HEK293 (cell line): Measurements from ENCODE around the gene ITGA8.

Experiments used
- CTCF ChIA-PET: fragments of 350-600 bp; formaldehyde crosslinking; extraction: SDS; loops from one replicate; lab custom pipeline; 2021; ENCODE audit warnings: antibody characterized with exemption; lab: Yijun Ruan, JAX
- POLR2A ChIA-PET: fragments of 300-600 bp; formaldehyde crosslinking; extraction: SDS; loops from one replicate; lab custom pipeline; 2020; ENCODE audit warnings: antibody characterized with exemption, inconsistent platforms; lab: Yijun Ruan, JAX
- H3K27ac ChIP-seq: fragments of 200-500 bp; sonication (Bioruptor generic); 2 replicates; pipeline ENCODE4 v1.5.1; 2014; ENCODE audit warnings: low read depth, low read length, control low read depth, inconsistent platforms; ENCODE audit errors: extremely low read depth
- H3K36me3 ChIP-seq, 2 experiments: fragments of 200-500 bp in 1 of 2; sonication (Bioruptor generic) in 1 of 2; 1 replicate in 1 of 2; 2 replicates in 1 of 2; pipeline ENCODE4 v1.5.1; 2014 to 2017; ENCODE audit warnings: inconsistent platforms in 2 of 2, low read length in 2 of 2; ENCODE audit not compliant: control insufficient read depth in 2 of 2, insufficient read depth in 1 of 2
- H3K4me1 ChIP-seq: fragments of 200-500 bp; sonication (Bioruptor generic); 2 replicates; pipeline ENCODE4 v1.5.1; 2014; ENCODE audit warnings: mild to moderate bottlenecking, low read length, inconsistent platforms; ENCODE audit not compliant: control insufficient read depth, insufficient read depth
- H3K4me3 ChIP-seq: 2 replicates; pipeline ENCODE4 v1.5.1; 2011; ENCODE audit warnings: low read depth, mild to moderate bottlenecking, control low read depth, low read length, moderate library complexity
- H3K9me3 ChIP-seq: fragments of 200-500 bp; sonication (Bioruptor generic); 2 replicates; pipeline ENCODE4 v1.5.1; 2014; ENCODE audit warnings: low read depth, low read length, inconsistent platforms; ENCODE audit not compliant: control insufficient read depth, insufficient read depth
- ATF2 ChIP-seq: fragments of 450-650 bp; formaldehyde crosslinking; IDR thresholded peaks from 2 replicates; pipeline ENCODE4 v1.5.1; 2016; ENCODE audit warnings: missing biosample characterization, missing genetic modification characterization, low read depth
- GLIS1 ChIP-seq: fragments of 450-650 bp; formaldehyde crosslinking; IDR thresholded peaks from 2 replicates; pipeline ENCODE4 v1.5.1; 2016; ENCODE audit warnings: missing biosample characterization, missing genetic modification characterization
- KLF10 ChIP-seq: fragments of 450-650 bp; IDR thresholded peaks from 2 replicates; pipeline ENCODE4 v1.5.1; 2018; ENCODE audit warnings: missing biosample characterization, mild to moderate bottlenecking, missing genetic modification characterization
- SETDB1 ChIP-seq: IDR thresholded peaks from one replicate; pipeline ENCODE4 v1.6.1; 2017; ENCODE audit warnings: mild to moderate bottlenecking, low read length, moderate library complexity, mixed read lengths; ENCODE audit not compliant: insufficient read length
- WT1 ChIP-seq: fragments of 450-650 bp; formaldehyde crosslinking; IDR thresholded peaks from 2 replicates; pipeline ENCODE4 v1.5.1; 2016; ENCODE audit warnings: missing biosample characterization, missing genetic modification characterization
- ZFP69B ChIP-seq: fragments of 450-650 bp; formaldehyde crosslinking; IDR thresholded peaks from 2 replicates; pipeline ENCODE4 v1.5.1; 2016; ENCODE audit warnings: missing biosample characterization, missing genetic modification characterization
- ZNF132 ChIP-seq: fragments of 450-650 bp; formaldehyde crosslinking; IDR thresholded peaks from 2 replicates; pipeline ENCODE4 v1.5.1; 2017; ENCODE audit warnings: missing biosample characterization, missing genetic modification characterization, borderline replicate concordance
- ZNF133 ChIP-seq: fragments of 450-650 bp; formaldehyde crosslinking; IDR thresholded peaks from 2 replicates; pipeline ENCODE4 v1.5.1; 2016; ENCODE audit warnings: missing biosample characterization, missing genetic modification characterization
- ZNF184 ChIP-seq: fragments of 450-650 bp; IDR thresholded peaks from 2 replicates; pipeline ENCODE4 v1.5.1; 2018; ENCODE audit warnings: missing biosample characterization, mild to moderate bottlenecking, missing genetic modification characterization
- ZNF248 ChIP-seq: fragments of 450-650 bp; formaldehyde crosslinking; IDR thresholded peaks from 2 replicates; pipeline ENCODE4 v1.5.1; 2017; ENCODE audit warnings: missing biosample characterization, missing genetic modification characterization
- ZNF311 ChIP-seq: fragments of 450-650 bp; formaldehyde crosslinking; IDR thresholded peaks from 2 replicates; pipeline ENCODE4 v1.5.1; 2017; ENCODE audit warnings: missing biosample characterization, missing genetic modification characterization, borderline replicate concordance
- ZNF404 ChIP-seq: fragments of 450-650 bp; formaldehyde crosslinking; IDR thresholded peaks from 2 replicates; pipeline ENCODE4 v1.5.1; 2017; ENCODE audit warnings: missing biosample characterization, missing genetic modification characterization
- ZNF423 ChIP-seq: fragments of 450-650 bp; formaldehyde crosslinking; IDR thresholded peaks from 2 replicates; pipeline ENCODE4 v1.5.1; 2016; ENCODE audit warnings: missing biosample characterization, missing genetic modification characterization
- ZNF580 ChIP-seq: fragments of 450-650 bp; formaldehyde crosslinking; IDR thresholded peaks from 2 replicates; pipeline ENCODE4 v1.5.1; 2016; ENCODE audit warnings: missing biosample characterization, missing genetic modification characterization
- ZNF76 ChIP-seq: fragments of 450-650 bp; formaldehyde crosslinking; IDR thresholded peaks from 2 replicates; pipeline ENCODE4; 2016; ENCODE audit warnings: low read depth, missing biosample characterization, missing genetic modification characterization, borderline replicate concordance
- ZNF777 ChIP-seq: fragments of 450-650 bp; formaldehyde crosslinking; IDR thresholded peaks from 2 replicates; pipeline ENCODE4 v1.5.1; 2017; ENCODE audit warnings: missing biosample characterization, missing genetic modification characterization, borderline replicate concordance
- ZNF837 ChIP-seq: fragments of 450-650 bp; formaldehyde crosslinking; IDR thresholded peaks from 2 replicates; pipeline ENCODE4 v1.5.1; 2016; ENCODE audit warnings: missing biosample characterization, missing genetic modification characterization
- TF ChIP-seq, protein P1 (sequence below): fragments of 450-650 bp; formaldehyde crosslinking; IDR thresholded peaks from 2 replicates; pipeline ENCODE4 v1.5.1; 2017; ENCODE audit warnings: missing biosample characterization, mild to moderate bottlenecking, missing genetic modification characterization, moderate library complexity
- TF ChIP-seq, protein P2 (sequence below): fragments of 450-650 bp; formaldehyde crosslinking; IDR thresholded peaks from 2 replicates; pipeline ENCODE4 v1.5.1; 2016; ENCODE audit warnings: missing biosample characterization, missing genetic modification characterization, low read depth

ITGA8 gene

GRCh38 chr10:15591937-15592336 is 127.8 kb downstream of the ITGA8 start:
- Histone ChIP-seq H3K4me1 (peaks cover 19% of the 10 kb centered on the region), H3K27ac (no peak overlapping the region), H3K36me3 (no peaks in the 10 kb centered on the region)
- TF ChIP-seq ZNF248 (no peak), SETDB1 (peak; percentile 50), ZNF311 (no peak), ZNF423 (no peak), ATF2 (tag by site-specific recombination) (peak; percentile 72), WT1 (tag by site-specific recombination) (no peak), ZNF76 (no peak), ZNF580 (tag by site-specific recombination) (no peak), ZNF184 (tag by site-specific recombination) (0 out of 2 replicates have a peak, but pooled peaks have one; percentile 33)
- TF ChIP-seq, protein P1, sequence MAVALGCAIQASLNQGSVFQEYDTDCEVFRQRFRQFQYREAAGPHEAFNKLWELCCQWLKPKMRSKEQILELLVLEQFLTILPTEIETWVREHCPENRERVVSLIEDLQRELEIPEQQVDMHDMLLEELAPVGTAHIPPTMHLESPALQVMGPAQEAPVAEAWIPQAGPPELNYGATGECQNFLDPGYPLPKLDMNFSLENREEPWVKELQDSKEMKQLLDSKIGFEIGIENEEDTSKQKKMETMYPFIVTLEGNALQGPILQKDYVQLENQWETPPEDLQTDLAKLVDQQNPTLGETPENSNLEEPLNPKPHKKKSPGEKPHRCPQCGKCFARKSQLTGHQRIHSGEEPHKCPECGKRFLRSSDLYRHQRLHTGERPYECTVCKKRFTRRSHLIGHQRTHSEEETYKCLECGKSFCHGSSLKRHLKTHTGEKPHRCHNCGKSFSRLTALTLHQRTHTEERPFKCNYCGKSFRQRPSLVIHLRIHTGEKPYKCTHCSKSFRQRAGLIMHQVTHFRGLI (tag by site-specific recombination): no peak
- TF ChIP-seq, protein P2, sequence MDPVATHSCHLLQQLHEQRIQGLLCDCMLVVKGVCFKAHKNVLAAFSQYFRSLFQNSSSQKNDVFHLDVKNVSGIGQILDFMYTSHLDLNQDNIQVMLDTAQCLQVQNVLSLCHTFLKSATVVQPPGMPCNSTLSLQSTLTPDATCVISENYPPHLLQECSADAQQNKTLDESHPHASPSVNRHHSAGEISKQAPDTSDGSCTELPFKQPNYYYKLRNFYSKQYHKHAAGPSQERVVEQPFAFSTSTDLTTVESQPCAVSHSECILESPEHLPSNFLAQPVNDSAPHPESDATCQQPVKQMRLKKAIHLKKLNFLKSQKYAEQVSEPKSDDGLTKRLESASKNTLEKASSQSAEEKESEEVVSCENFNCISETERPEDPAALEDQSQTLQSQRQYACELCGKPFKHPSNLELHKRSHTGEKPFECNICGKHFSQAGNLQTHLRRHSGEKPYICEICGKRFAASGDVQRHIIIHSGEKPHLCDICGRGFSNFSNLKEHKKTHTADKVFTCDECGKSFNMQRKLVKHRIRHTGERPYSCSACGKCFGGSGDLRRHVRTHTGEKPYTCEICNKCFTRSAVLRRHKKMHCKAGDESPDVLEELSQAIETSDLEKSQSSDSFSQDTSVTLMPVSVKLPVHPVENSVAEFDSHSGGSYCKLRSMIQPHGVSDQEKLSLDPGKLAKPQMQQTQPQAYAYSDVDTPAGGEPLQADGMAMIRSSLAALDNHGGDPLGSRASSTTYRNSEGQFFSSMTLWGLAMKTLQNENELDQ (tag by site-specific recombination): no peak
- TF ChIP-seq, all 188 proteins: peak for 3
- H3K4me3 ChIP-seq: no peak overlapping the region
- no peaks in the 10 kb centered on the region for H3K9me3 ChIP-seq
- ChIA-PET CTCF (no interaction called here), POLR2A (no interaction called here)

GRCh38 chr10:15591431-15591830 is 128.3 kb downstream of the ITGA8 start:
- POLR2A ChIA-PET: no interaction called here
- H3K4me1 ChIP-seq: peaks cover 17% of the 10 kb centered on the region

GRCh38 chr10:15588635-15589508 is 130.8 kb downstream of the ITGA8 start:
- Histone ChIP-seq H3K9me3 (no peaks in the 10 kb centered on the region), H3K36me3 (no peaks in the 10 kb centered on the region)
- TF ChIP-seq ZNF404 (tag by site-specific recombination) (no peak), KLF10 (tag by site-specific recombination) (no peak), ZNF837 (no peak), ZFP69B (tag by site-specific recombination) (no peak), ZNF777 (tag by site-specific recombination) (no peak), ZNF133 (tag by site-specific recombination) (no peak), GLIS1 (tag by site-specific recombination) (no peak)
- TF ChIP-seq, all 188 proteins: peak for 0
- no peaks in the 10 kb centered on the region for H3K4me1 ChIP-seq
- no peak overlapping the region for H3K27ac ChIP-seq
- POLR2A ChIA-PET: interaction anchor here (0.7 kb wide), 1 partner anchor 268 kb away, joined by 3 read pairs; no protein-coding TSS in a partner anchor
- CTCF ChIA-PET: interaction anchor here (0.6 to 2.4 kb wide), 5 partner anchors 19 to 982 kb away, joined by 3 to 9 read pairs (median 3); partner anchors contain the start of gene ITGA8
- H3K4me3 ChIP-seq: no peak overlapping the region

More at GRCh38 chr10:15591431-15591830, 128.3 kb downstream of the ITGA8 start:
- Histone ChIP-seq H3K27ac (no peak overlapping the region), H3K9me3 (no peaks in the 10 kb centered on the region)
- TF ChIP-seq ZNF132: no peak
- TF ChIP-seq ZNF184 (tag by site-specific recombination): no peak
- no peak for TF ChIP-seq ZNF311
- TF ChIP-seq, all 188 proteins: peak for 0
- CTCF ChIA-PET: no interaction called here
- Histone ChIP-seq H3K4me3 (no peak overlapping the region), H3K36me3 (no peaks in the 10 kb centered on the region)
